Trophoblast cell (in vitro differentiated cells and primary cell): ENCODE measurements around the gene GPRC5B.

Experiments
- DNase-seq, 2 donors: peaks; one replicate each; pipeline ENCODE4 v3.0.0-alpha.2; 2016
- H2AFZ ChIP-seq: 2 replicates; pipeline ENCODE4 v1.6.1; 2013; ENCODE audit warnings: low read length, moderate library complexity, mild to moderate bottlenecking; ENCODE audit not compliant: insufficient read depth, poor library complexity
- H2AK5ac ChIP-seq: 2 replicates; pipeline ENCODE4 v1.6.1; 2013; ENCODE audit warnings: mild to moderate bottlenecking, low read length
- H2BK120ac ChIP-seq: 2 replicates; pipeline ENCODE4 v1.6.1; 2013; ENCODE audit warnings: low read length, mild to moderate bottlenecking, moderate library complexity; ENCODE audit not compliant: insufficient read depth, poor library complexity
- H2BK12ac ChIP-seq: 2 replicates; pipeline ENCODE4 v1.6.1; 2013; ENCODE audit warnings: mild to moderate bottlenecking, low read length, moderate library complexity
- H2BK5ac ChIP-seq: 2 replicates; pipeline ENCODE4 v1.6.1; 2013; ENCODE audit warnings: low read length, low read depth, moderate library complexity, mild to moderate bottlenecking; ENCODE audit not compliant: poor library complexity
- H3K14ac ChIP-seq: 2 replicates; pipeline ENCODE4 v1.6.1; 2013; ENCODE audit warnings: mild to moderate bottlenecking, low read length
- H3K18ac ChIP-seq: 2 replicates; pipeline ENCODE4 v1.6.1; 2013; ENCODE audit warnings: mild to moderate bottlenecking, low read length
- H3K23ac ChIP-seq: 2 replicates; pipeline ENCODE4 v1.6.1; 2013; ENCODE audit warnings: low read length
- H3K27ac ChIP-seq: 2 replicates; pipeline ENCODE4 v1.5.1; 2013; ENCODE audit warnings: low read depth, mild to moderate bottlenecking, inconsistent platforms, low read length, moderate library complexity
- H3K27me3 ChIP-seq: 2 replicates; pipeline ENCODE4 v1.6.1; 2013; ENCODE audit warnings: inconsistent platforms, mild to moderate bottlenecking, low read length, moderate library complexity; ENCODE audit not compliant: insufficient read depth
- H3K36me3 ChIP-seq, 2 experiments: 1 replicate in 1 of 2; 2 replicates in 1 of 2; pipeline ENCODE4 v1.6.1; 2013; ENCODE audit warnings: low read length in 2 of 2, mild to moderate bottlenecking in 2 of 2, moderate library complexity in 1 of 2; ENCODE audit not compliant: insufficient read depth in 2 of 2, control insufficient read depth in 1 of 2
- H3K4ac ChIP-seq: 2 replicates; pipeline ENCODE4 v1.6.1; 2013; ENCODE audit warnings: low read depth, mild to moderate bottlenecking, low read length, moderate library complexity
- H3K4me1 ChIP-seq, 2 experiments: 1 replicate in 1 of 2; 2 replicates in 1 of 2; pipeline ENCODE4 v1.6.1; 2013; ENCODE audit warnings: low read length in 2 of 2, mild to moderate bottlenecking in 2 of 2, moderate library complexity in 1 of 2; ENCODE audit not compliant: insufficient read depth in 2 of 2, control insufficient read depth in 1 of 2
- H3K4me2 ChIP-seq: 2 replicates; pipeline ENCODE4 v1.6.1; 2013; ENCODE audit warnings: inconsistent platforms, mild to moderate bottlenecking, low read length, moderate library complexity
- H3K4me3 ChIP-seq: 2 replicates; pipeline ENCODE4 v1.5.1; 2013; ENCODE audit warnings: mild to moderate bottlenecking, low read depth, low read length, inconsistent platforms
- H3K79me1 ChIP-seq: one replicate; pipeline ENCODE4 v1.6.1; 2013; ENCODE audit warnings: low read length
- H3K79me2 ChIP-seq: 2 replicates; pipeline ENCODE4 v1.6.1; 2013; ENCODE audit warnings: low read length, mild to moderate bottlenecking; ENCODE audit not compliant: control insufficient read depth, insufficient read depth, poor library complexity
- H3K9ac ChIP-seq: 2 replicates; pipeline ENCODE4 v1.6.1; 2013; ENCODE audit warnings: mild to moderate bottlenecking, low read length
- H3K9me3 ChIP-seq: 2 replicates; pipeline ENCODE4 v1.6.1; 2013; ENCODE audit warnings: low read depth, mild to moderate bottlenecking, control low read depth, inconsistent platforms, low read length; ENCODE audit not compliant: insufficient read depth
- H4K12ac ChIP-seq: 2 replicates; pipeline ENCODE4 v1.6.1; 2013; ENCODE audit warnings: low read depth, mild to moderate bottlenecking, low read length, moderate library complexity
- H4K8ac ChIP-seq: 2 replicates; pipeline ENCODE4 v1.6.1; 2013; ENCODE audit warnings: low read depth, mild to moderate bottlenecking, low read length, moderate library complexity
- H4K91ac ChIP-seq: one replicate; pipeline ENCODE4 v1.6.1; 2013; ENCODE audit warnings: low read depth, mild to moderate bottlenecking, low read length, moderate library complexity
- WGBS: extraction: QIAGEN DNeasy Blood & Tissue Kit; methylation state at CpG from one replicate; pipeline ENCODE4 v1.1.7; 2013; ENCODE audit warnings: missing lambda C conversion rate; ENCODE audit not compliant: insufficient read length, insufficient coverage; ENCODE audit errors: extremely low coverage; 5-methylcytosine and 5-hydroxymethylcytosine counted together

The GPRC5B gene

DNA sequence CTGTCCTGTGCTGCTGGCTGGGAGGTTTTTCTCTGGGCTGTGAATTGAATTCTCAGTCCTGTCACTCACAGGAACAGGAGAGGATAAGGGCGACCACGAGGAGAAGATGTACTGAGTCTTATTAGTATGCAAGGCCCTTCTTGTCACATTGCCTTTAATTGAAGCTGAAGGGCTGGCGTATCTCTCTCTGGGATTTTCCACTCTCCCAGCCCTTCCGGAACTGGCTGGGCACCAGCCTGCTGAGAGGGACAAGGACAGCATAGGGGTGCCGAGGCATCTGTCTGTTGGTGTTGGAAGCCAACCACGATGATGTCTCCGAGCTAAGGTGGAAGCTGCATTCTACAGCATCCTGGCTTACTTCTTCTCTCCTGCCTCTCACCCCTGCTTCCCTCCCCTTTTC, 33.2 kb downstream of the GPRC5B start:
- Histone ChIP-seq H4K8ac (no peak overlapping the region), H2AK5ac (no peak overlapping the region), H3K4me2 (no peak overlapping the region), H3K9me3 (no peaks in the 10 kb centered on the region), H2BK5ac (no peak overlapping the region), H3K23ac (no peak overlapping the region), H3K4me1 (no peaks in the 10 kb centered on the region), H3K4ac (no peak overlapping the region), H2BK12ac (no peak overlapping the region), H3K18ac (no peak overlapping the region), H3K9ac (no peak overlapping the region), H3K79me1 (no peaks in the 10 kb centered on the region), H3K27ac (no peak overlapping the region), H2AFZ (no peak overlapping the region), H3K4me3 (no peak overlapping the region), H3K36me3 (no peaks in the 10 kb centered on the region), H3K27me3 (no peaks in the 10 kb centered on the region), H3K14ac (no peak overlapping the region), H4K91ac (no peak overlapping the region), H3K79me2 (no peaks in the 10 kb centered on the region), H4K12ac (no peak overlapping the region), H2BK120ac (no peak overlapping the region)
- WGBS, result no CpG with 5 or more reads among the region's 7 CpGs
- no peak for DNase-seq

DNA sequence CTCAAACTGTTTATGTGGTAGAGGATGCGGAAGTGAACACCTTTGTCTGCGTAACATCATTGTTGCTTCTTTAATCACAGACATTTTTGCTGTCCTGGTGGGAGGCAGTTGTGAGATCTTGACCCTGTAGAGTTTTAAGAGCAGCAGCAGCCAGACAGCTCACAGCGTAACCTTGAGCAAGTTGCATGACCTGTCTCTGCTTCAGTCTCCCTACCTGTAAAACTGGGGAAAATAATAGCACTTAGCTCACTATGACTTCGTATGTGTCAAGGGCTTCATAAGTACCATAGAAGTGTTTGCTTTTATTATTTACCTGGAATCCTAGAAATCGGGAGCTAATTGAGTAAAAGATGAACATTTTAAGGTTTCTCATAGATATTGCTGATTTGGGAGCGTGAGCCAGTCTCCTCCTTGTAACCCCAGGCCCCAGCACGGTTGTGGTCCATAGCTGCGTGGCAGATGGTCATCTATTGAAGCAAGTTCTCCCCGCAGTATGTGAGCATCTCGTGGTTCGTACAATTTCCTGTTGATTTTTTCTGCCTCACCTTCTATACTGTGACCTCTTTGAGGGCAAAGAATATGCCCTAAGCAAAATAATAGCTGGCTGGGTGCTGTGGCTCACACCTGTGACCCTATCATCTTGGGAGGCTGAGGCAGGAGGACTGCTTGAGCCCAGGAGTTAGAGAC, 34.4 kb downstream of the GPRC5B start:
- WGBS, result no CpG with 5 or more reads among the region's 11 CpGs
- H3K9me3 ChIP-seq, result no peaks in the 10 kb centered on the region
- no peaks in the 10 kb centered on the region for H3K27me3 ChIP-seq
- H3K79me1 ChIP-seq, result no peaks in the 10 kb centered on the region
- H2AK5ac ChIP-seq, result no peak overlapping the region
- H3K36me3 ChIP-seq, result no peaks in the 10 kb centered on the region
- no peak overlapping the region for H2AFZ ChIP-seq
- no peak overlapping the region for H3K4me2 ChIP-seq
- no peak overlapping the region for H4K12ac ChIP-seq
- H2BK120ac ChIP-seq, result no peak overlapping the region
- no peak overlapping the region for H3K14ac ChIP-seq
- no peak overlapping the region for H3K4me3 ChIP-seq
- no peak overlapping the region for H4K91ac ChIP-seq
- H3K23ac ChIP-seq, result no peak overlapping the region
- H3K27ac ChIP-seq, result no peak overlapping the region
- H3K4me1 ChIP-seq, result no peaks in the 10 kb centered on the region
- no peak overlapping the region for H3K18ac ChIP-seq
- H3K79me2 ChIP-seq, result no peaks in the 10 kb centered on the region
- no peak overlapping the region for H3K9ac ChIP-seq
- DNase-seq, result no peak
- H2BK5ac ChIP-seq, result no peak overlapping the region
- H2BK12ac ChIP-seq, result no peak overlapping the region
- H4K8ac ChIP-seq, result no peak overlapping the region
- H3K4ac ChIP-seq, result no peak overlapping the region

DNA sequence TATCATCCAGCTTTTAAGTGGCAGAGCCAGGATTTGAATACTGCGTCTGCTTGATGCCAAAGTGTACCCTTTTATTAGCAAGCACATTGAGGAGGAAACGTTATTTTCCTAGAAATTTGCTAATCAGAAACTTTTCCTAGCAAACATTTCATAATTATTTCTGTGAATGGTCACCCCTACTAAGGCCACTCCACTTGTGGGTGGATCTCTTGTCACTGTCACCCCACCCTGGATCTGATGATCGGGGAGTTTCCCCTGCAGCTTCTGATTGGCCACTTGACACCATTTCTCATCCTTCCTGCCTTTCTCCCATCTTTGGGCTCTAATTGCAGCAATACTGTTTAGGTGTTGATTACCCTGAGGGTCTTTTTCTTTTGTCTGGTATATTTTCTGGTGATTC, 35.9 kb downstream of the GPRC5B start:
- no peaks in the 10 kb centered on the region for H3K79me2 ChIP-seq
- H3K9ac ChIP-seq, result no peak overlapping the region
- H4K91ac ChIP-seq, result no peak overlapping the region
- no CpG with 5 or more reads among the region's 3 CpGs for WGBS
- H3K18ac ChIP-seq, result no peak overlapping the region
- no peak overlapping the region for H2BK120ac ChIP-seq
- no peaks in the 10 kb centered on the region for H3K27me3 ChIP-seq
- no peak overlapping the region for H2AK5ac ChIP-seq
- H2BK5ac ChIP-seq, result no peak overlapping the region
- H3K9me3 ChIP-seq, result no peaks in the 10 kb centered on the region
- H3K4ac ChIP-seq, result no peak overlapping the region
- H3K23ac ChIP-seq, result no peak overlapping the region
- H2BK12ac ChIP-seq, result no peak overlapping the region
- H4K12ac ChIP-seq, result no peak overlapping the region
- DNase-seq, result no peak
- no peak overlapping the region for H3K4me2 ChIP-seq
- no peak overlapping the region for H3K4me3 ChIP-seq
- no peaks in the 10 kb centered on the region for H3K36me3 ChIP-seq
- H3K4me1 ChIP-seq, result no peaks in the 10 kb centered on the region
- H4K8ac ChIP-seq, result no peak overlapping the region
- no peaks in the 10 kb centered on the region for H3K79me1 ChIP-seq
- H3K14ac ChIP-seq, result no peak overlapping the region
- no peak overlapping the region for H2AFZ ChIP-seq
- H3K27ac ChIP-seq, result no peak overlapping the region

DNA sequence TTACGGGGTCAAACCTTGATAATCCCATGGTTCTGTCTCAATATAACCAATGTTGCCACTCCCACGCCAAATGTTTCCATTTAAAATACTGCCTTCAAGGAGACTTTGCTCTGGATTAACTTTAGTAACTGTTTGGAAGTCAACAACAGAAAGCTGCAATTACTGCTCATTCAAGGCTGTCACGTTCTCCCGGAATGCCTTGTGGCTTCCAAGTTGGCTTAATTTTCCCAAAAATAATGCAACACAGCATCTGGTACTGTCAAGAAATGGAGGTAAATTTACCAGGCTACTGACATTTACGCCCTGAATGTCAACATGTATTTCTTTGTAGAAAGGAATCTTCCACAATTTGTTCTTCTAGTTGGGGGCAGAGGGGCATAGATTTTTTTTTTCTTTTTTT, 38.2 kb downstream of the GPRC5B start:
- H2AFZ ChIP-seq, result no peak overlapping the region

More for the DNA sequence above, 38.2 kb downstream of the GPRC5B start:
- Histone ChIP-seq H3K27ac (no peak overlapping the region), H3K23ac (no peak overlapping the region), H4K8ac (no peak overlapping the region), H2BK12ac (no peak overlapping the region), H3K36me3 (no peaks in the 10 kb centered on the region), H3K4me1 (no peaks in the 10 kb centered on the region), H3K18ac (no peak overlapping the region), H4K12ac (no peak overlapping the region), H3K4ac (no peak overlapping the region), H3K79me2 (no peaks in the 10 kb centered on the region), H2BK120ac (no peak overlapping the region), H3K27me3 (no peaks in the 10 kb centered on the region), H2BK5ac (no peak overlapping the region), H3K14ac (no peak overlapping the region), H2AK5ac (no peak overlapping the region), H4K91ac (no peak overlapping the region), H3K4me3 (no peak overlapping the region), H3K79me1 (no peaks in the 10 kb centered on the region), H3K4me2 (no peak overlapping the region), H3K9me3 (no peaks in the 10 kb centered on the region), H3K9ac (no peak overlapping the region)
- DNase-seq, result no peak
- no CpG with 5 or more reads among the region's 5 CpGs for WGBS
